HEK293T (cell line): ENCODE measurements around the gene CRNKL1.

Experiments
- CTCF ChIA-PET: fragments of 350-600 bp; formaldehyde crosslinking; extraction: SDS; loops from one replicate; lab custom pipeline; 2021; ENCODE audit warnings: antibody characterized with exemption, inconsistent platforms; lab: Yijun Ruan, JAX
- POLR2A ChIA-PET: fragments of 350-600 bp; formaldehyde crosslinking; extraction: SDS; loops from one replicate; lab custom pipeline; 2020; ENCODE audit warnings: antibody characterized with exemption, inconsistent platforms; lab: Yijun Ruan, JAX
- DNase-seq: peaks from one replicate; pipeline ENCODE4 v3.0.0; 2012; ENCODE audit warnings: mixed read lengths; ENCODE audit errors: extremely low spot score
- ARNT ChIP-seq: fragments of 450-650 bp; IDR thresholded peaks from 2 replicates; pipeline ENCODE4 v1.6.1; 2017; ENCODE audit warnings: mild to moderate bottlenecking
- BHLHE40 ChIP-seq: fragments of 450-650 bp; IDR thresholded peaks from 2 replicates; pipeline ENCODE4 v1.6.1; 2016; ENCODE audit warnings: mild to moderate bottlenecking, moderate library complexity, borderline replicate concordance
- CTBP1 ChIP-seq: fragments of 450-650 bp; IDR thresholded peaks from 2 replicates; pipeline ENCODE4 v1.6.1; 2016; ENCODE audit warnings: borderline replicate concordance
- ELF4 ChIP-seq: fragments of 450-650 bp; IDR thresholded peaks from 2 replicates; pipeline ENCODE4 v1.6.1; 2017; ENCODE audit warnings: antibody characterized with exemption
- FOXA1 ChIP-seq: fragments of 450-650 bp; IDR thresholded peaks from 2 replicates; pipeline ENCODE4 v1.6.1; 2016; ENCODE audit warnings: mild to moderate bottlenecking
- FOXK2 ChIP-seq: fragments of 450-650 bp; IDR thresholded peaks from 2 replicates; pipeline ENCODE4 v1.6.1; 2016; ENCODE audit warnings: mild to moderate bottlenecking
- FOXM1 ChIP-seq: fragments of 450-650 bp; IDR thresholded peaks from 2 replicates; pipeline ENCODE4 v1.6.1; 2017; ENCODE audit warnings: mild to moderate bottlenecking, borderline replicate concordance
- HDGF ChIP-seq: fragments of 450-650 bp; IDR thresholded peaks from 2 replicates; pipeline ENCODE4 v1.6.1; 2017; ENCODE audit warnings: antibody characterized with exemption, borderline replicate concordance
- L3MBTL2 ChIP-seq: fragments of 450-650 bp; conservative IDR thresholded peaks from 2 replicates; pipeline ENCODE4 v1.6.1; 2016; ENCODE audit warnings: mild to moderate bottlenecking
- LEF1 ChIP-seq: fragments of 450-650 bp; IDR thresholded peaks from 2 replicates; pipeline ENCODE4 v1.6.1; 2017; ENCODE audit warnings: mild to moderate bottlenecking, borderline replicate concordance
- NFRKB ChIP-seq: fragments of 450-650 bp; IDR thresholded peaks from 2 replicates; pipeline ENCODE4 v1.6.1; 2016; ENCODE audit warnings: mild to moderate bottlenecking, moderate library complexity
- PKNOX1 ChIP-seq: fragments of 450-650 bp; IDR thresholded peaks from 2 replicates; pipeline ENCODE4 v1.6.1; 2016
- SP1 ChIP-seq: fragments of 450-650 bp; IDR thresholded peaks from 2 replicates; pipeline ENCODE4 v1.6.1; 2017
- SUZ12 ChIP-seq: fragments of 450-650 bp; IDR thresholded peaks from 2 replicates; pipeline ENCODE4 v1.6.1; 2016; ENCODE audit warnings: mild to moderate bottlenecking
- TARDBP ChIP-seq: fragments of 450-650 bp; IDR thresholded peaks from 2 replicates; pipeline ENCODE4 v1.6.1; 2016
- ZNF384 ChIP-seq: fragments of 450-650 bp; IDR thresholded peaks from 2 replicates; pipeline ENCODE4 v1.6.1; 2016

CRNKL1 gene

GRCh38 chr20:19992996-19993908 is 59.0 kb downstream of the CRNKL1 start:
- POLR2A ChIA-PET = no interaction called here
- CTCF ChIA-PET = interaction anchor here (0.7 to 1.9 kb wide), 5 partner anchors 10 to 224 kb away, joined by 3 to 6 read pairs (median 3); no protein-coding TSS in a partner anchor
- no peak for DNase-seq
- TF ChIP-seq FOXK2 (no peak), SP1 (no peak), TARDBP (no peak), FOXA1 (no peak), PKNOX1 (no peak), SUZ12 (no peak), HDGF (no peak), NFRKB (no peak), ZNF384 (no peak)

DNA sequence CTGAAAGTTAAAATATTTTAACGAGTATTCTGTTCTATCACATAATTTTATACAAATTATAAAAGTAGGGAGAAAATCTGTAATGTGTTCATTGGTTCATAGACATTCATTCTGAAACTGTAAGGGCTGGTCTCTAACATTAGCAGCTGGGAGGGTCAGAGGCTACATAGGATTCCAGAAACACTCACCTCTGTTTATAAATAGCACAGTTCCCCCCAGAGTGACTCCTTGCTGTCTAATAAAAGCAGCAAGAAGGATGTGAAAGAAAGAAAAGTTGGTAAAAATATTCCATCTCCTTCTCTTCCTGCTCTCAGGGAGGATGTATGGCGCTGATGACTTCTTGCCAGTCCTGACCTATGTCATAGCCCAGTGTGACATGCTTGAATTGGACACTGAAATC is 60.4 kb downstream of the CRNKL1 start:
- ChIA-PET POLR2A (no interaction called here), CTCF (no interaction called here)
- DNase-seq = no peak
- no peak for TF ChIP-seq SUZ12
- no peak for TF ChIP-seq PKNOX1
- TF ChIP-seq FOXA1 = no peak

GRCh38 chr20:19991308-19991707 is 61.0 kb downstream of the CRNKL1 start:
- DNase-seq = no peak
- CTCF ChIA-PET = no interaction called here
- POLR2A ChIA-PET = no interaction called here
- no peak for TF ChIP-seq CTBP1

DNA sequence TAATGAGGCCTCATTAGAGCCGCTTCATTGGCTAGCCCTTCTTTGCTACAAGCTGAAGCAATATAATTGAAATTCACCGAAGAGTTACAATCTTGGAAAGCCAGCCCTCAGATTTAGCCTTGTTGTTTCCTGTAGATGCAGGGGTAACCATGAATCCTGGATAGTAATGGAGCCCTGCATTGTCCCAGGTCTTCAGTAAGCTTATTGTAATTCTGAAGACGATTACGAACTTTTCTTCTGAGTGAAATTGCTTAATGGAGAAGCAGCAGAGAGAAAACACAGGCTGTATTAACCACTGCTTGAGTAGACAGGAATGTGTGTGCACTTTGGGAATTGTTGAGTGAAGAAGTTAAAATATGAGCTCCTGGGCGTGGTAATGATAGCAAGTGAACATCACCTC is 61.4 kb downstream of the CRNKL1 start:
- no peak for DNase-seq
- ChIA-PET POLR2A (no interaction called here), CTCF (no interaction called here)
- TF ChIP-seq ARNT = no peak
- no peak for TF ChIP-seq L3MBTL2
- TF ChIP-seq SP1 = no peak
- no peak for TF ChIP-seq SUZ12

- no peak for DNase-seq
- TF ChIP-seq FOXK2 = no peak
- TF ChIP-seq ARNT = no peak
- TF ChIP-seq LEF1 = no peak
- no peak for TF ChIP-seq NFRKB
- no peak for TF ChIP-seq ELF4
- TF ChIP-seq FOXA1 = no peak
- no peak for TF ChIP-seq L3MBTL2
- TF ChIP-seq ZNF384 = no peak
- no peak for TF ChIP-seq CTBP1
- TF ChIP-seq PKNOX1 = no peak
- TF ChIP-seq FOXM1 = no peak
- no peak for TF ChIP-seq SP1
- no peak for TF ChIP-seq TARDBP
- no peak for TF ChIP-seq SUZ12
- no peak for TF ChIP-seq BHLHE40
- ChIA-PET POLR2A (no interaction called here), CTCF (no interaction called here)
These were observed 65.2 kb downstream of the CRNKL1 start for GRCh38 chr20:19987046-19987445.

DNA sequence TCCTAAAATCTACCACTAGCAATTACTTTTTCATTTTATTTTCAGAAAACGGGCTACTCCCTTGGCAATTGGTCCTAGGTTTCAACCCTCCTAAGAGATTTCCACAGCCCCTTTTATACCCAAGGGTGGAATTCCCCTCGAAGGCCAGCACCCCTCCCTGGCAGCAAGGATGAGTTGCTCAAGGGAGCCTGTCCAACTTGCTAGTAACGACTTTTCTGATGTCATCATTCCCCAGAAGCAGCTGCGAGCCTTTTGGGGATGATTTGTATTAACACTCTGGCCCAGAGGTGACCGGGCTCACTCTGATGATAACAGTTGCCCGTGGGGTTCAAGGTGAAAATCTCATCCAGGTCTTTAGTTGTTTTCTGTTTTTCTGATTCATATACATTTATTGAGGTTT is 65.8 kb downstream of the CRNKL1 start:
- DNase-seq = no peak
- CTCF ChIA-PET = no interaction called here
- POLR2A ChIA-PET = no interaction called here
- TF ChIP-seq BHLHE40 (no peak), NFRKB (no peak), PKNOX1 (no peak), TARDBP (no peak), FOXA1 (no peak), FOXK2 (no peak), SP1 (no peak), ARNT (no peak), ZNF384 (no peak)
